Pancreas (tissue), 10 donors: ENCODE results near the gene VSIG10L2. TPM values are rescaled to one million over a fixed set of nuclear protein-coding genes. Genes with fewer than 3 reads are reported as not detected.

Experiments
- ATAC-seq, 4 donors: fragments of 200-7000 bp; cut with Tn5 transposase; one replicate each; pipeline versions ENCODE4 v1.8.0 to v1.9.1; 2020; ENCODE audit warnings: mild to moderate bottlenecking in 4 of 4, moderate library complexity in 4 of 4
- DNase-seq, 6 donors: peaks; one replicate each; pipeline ENCODE4 v3.0.0-alpha.2; 2020
- FAIRE-seq: peaks from 2 replicates; lab custom pipeline; 2012; peaks lifted over from hg19 to GRCh38; lab: Jason Lieb, UNC
- H3K27ac ChIP-seq, 4 donors: fragments of 200-600 bp; sonication (generic); 1 replicate in 3 of 4; 2 replicates in 1 of 4; pipeline versions ENCODE4 v1.5.0 to v1.8.0; 2020
- H3K27me3 ChIP-seq, 4 donors: fragments of 200-600 bp; one replicate each; pipeline ENCODE4 v1.8.0; 2021
- H3K36me3 ChIP-seq, 3 donors: fragments of 200-600 bp; sonication (generic) in 1 of 3; one replicate each; pipeline versions ENCODE4 v1.5.0 to v1.8.0; 2020 to 2021
- H3K4me1 ChIP-seq, 3 donors: fragments of 200-600 bp; one replicate each; pipeline ENCODE4 v1.8.0; 2021
- H3K4me3 ChIP-seq, 4 donors: fragments of 200-600 bp; sonication (generic) in 2 of 4; one replicate each; pipeline versions ENCODE4 v1.5.0 to v1.8.0; 2020 to 2021
- H3K9me3 ChIP-seq, 4 donors: fragments of 200-600 bp; one replicate each; pipeline ENCODE4 v1.8.0; 2021
- WGBS, 2 donors: extraction: QIAGEN DNeasy Blood & Tissue Kit; methylation state at CpG; one replicate each; pipeline ENCODE4 v1.1.7; 2013; 5-methylcytosine and 5-hydroxymethylcytosine counted together
- intact Hi-C, 3 donors: fragments of 100-400 bp; cut with DNase I; formaldehyde crosslinking; loops; one replicate each; pipeline versions ENCODE4 v1.11.1 to v1.14.2; 2022
- polyA plus RNA-seq, 2 donors: library from polyadenylated mRNA; stranded (reverse); fragments of 200-250 nt; gene quantifications; one replicate each; pipeline ENCODE4 v1.2.3, GENCODE V29; 2013
- total RNA-seq, 6 donors: library from RNA; stranded (reverse); fragmentation: NEBNext Ultra II Directional in 4 of 6; extraction: Animal tissue kit (Norgen Biotek cat#: 25700) in 4 of 6; gene quantifications; one replicate each; pipeline versions ENCODE4 v1.2.1 to v1.2.4, GENCODE V29; 2021 to 2023
- TF ChIP-seq, protein P1 (sequence below), 4 donors: fragments of 200-600 bp; sonication (generic) in 3 of 4; IDR thresholded peaks; one replicate each; pipeline versions ENCODE4 v1.5.0 to v1.8.0; 2021; ENCODE audit warnings: antibody characterized with exemption in 4 of 4
- donor health status: healthy with polysubstance abuse.
- donor health status: DM: no; HTN: no; CAD: no; lungs with moderate emphysema.
- donor health status: DM: no; HTN: no; CAD: no.
- donor health status: control.
- donor health status: control.
- donor health status: Bipolar disorder and iron deficiency.
- donor health status: DM: yes; HTN: yes; CAD: no.
- donor health status: DM: no; HTN: no; CAD: no.
- donor health status: DM: no; HTN: no; CAD: no.
- donor health status: DM: yes; HTN: yes; CAD: no.

VSIG10L2 gene
- total and polyA plus RNA-seq, 8 donors: 0.14 to 0.52 (median 0.22) TPM; not detected in 4

GRCh38 chr11:125968354-125968753, 22.5 kb downstream of the VSIG10L2 start:
- 68 to 69% methylated on average over 7 of the region's 7 CpGs for WGBS, 2 donors
- peak in 3 of 4 donors; percentile 52 to 72 (median 65) for ATAC-seq
- Histone ChIP-seq H3K27ac (no peak overlapping the region), H3K4me1 (no peaks in the 10 kb centered on the region), H3K27me3 (no peaks in the 10 kb centered on the region), H3K9me3 (no peaks in the 10 kb centered on the region), H3K4me3 (no peak overlapping the region), H3K36me3 (no peaks in the 10 kb centered on the region)
- no peak for DNase-seq
- TF ChIP-seq, protein P1, sequence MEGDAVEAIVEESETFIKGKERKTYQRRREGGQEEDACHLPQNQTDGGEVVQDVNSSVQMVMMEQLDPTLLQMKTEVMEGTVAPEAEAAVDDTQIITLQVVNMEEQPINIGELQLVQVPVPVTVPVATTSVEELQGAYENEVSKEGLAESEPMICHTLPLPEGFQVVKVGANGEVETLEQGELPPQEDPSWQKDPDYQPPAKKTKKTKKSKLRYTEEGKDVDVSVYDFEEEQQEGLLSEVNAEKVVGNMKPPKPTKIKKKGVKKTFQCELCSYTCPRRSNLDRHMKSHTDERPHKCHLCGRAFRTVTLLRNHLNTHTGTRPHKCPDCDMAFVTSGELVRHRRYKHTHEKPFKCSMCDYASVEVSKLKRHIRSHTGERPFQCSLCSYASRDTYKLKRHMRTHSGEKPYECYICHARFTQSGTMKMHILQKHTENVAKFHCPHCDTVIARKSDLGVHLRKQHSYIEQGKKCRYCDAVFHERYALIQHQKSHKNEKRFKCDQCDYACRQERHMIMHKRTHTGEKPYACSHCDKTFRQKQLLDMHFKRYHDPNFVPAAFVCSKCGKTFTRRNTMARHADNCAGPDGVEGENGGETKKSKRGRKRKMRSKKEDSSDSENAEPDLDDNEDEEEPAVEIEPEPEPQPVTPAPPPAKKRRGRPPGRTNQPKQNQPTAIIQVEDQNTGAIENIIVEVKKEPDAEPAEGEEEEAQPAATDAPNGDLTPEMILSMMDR (IDR thresholded peaks at IDR 0.05): no peak
- FAIRE-seq: no peak
- intact Hi-C loops: no loop called here

DNA sequence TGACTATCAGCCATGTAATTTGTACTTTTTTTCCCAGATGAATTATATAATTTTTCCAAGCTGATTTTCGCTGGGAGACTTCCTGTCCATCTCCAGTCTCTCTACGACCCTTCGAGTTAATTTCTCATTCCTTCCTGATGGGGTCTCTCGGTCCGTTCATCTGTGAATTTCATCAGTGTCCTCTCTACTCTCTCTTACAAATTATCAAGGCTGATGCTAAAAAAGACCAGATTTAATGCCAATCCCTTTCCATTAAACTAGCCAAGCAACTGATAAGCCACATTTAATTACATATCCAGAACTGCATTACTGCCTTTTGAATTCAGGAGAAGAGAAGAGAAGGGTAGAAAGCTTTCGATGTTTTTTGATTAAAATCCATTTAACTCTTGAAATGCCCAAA, 25.8 kb downstream of the VSIG10L2 start:
- Histone ChIP-seq H3K4me1 (peaks cover 0 to 6% (median 0%) of the 10 kb centered on the region in 3 donors), H3K4me3 (no peak overlapping the region), H3K36me3 (no peaks in the 10 kb centered on the region), H3K9me3 (no peaks in the 10 kb centered on the region), H3K27ac (no peak overlapping the region), H3K27me3 (no peaks in the 10 kb centered on the region)
- intact Hi-C loops: no loop called here
- DNase-seq (no peak), ATAC-seq (no peak), FAIRE-seq (no peak)
- TF ChIP-seq, protein P1 (IDR thresholded peaks at IDR 0.05): no peak
- WGBS, 2 donors: 69 to 80% methylated on average over 6 of the region's 6 CpGs

GRCh38 chr11:125974284-125974683, 28.4 kb downstream of the VSIG10L2 start:
- H3K4me3 ChIP-seq: no peak overlapping the region
- FAIRE-seq: no peak
- no peak overlapping the region for H3K27ac ChIP-seq
- no peaks in the 10 kb centered on the region for H3K9me3 ChIP-seq
- intact Hi-C loops: no loop called here
- no peaks in the 10 kb centered on the region for H3K36me3 ChIP-seq
- no peak for ATAC-seq
- H3K4me1 ChIP-seq: peaks cover 0 to 6% (median 0%) of the 10 kb centered on the region in 3 donors
- no peaks in the 10 kb centered on the region for H3K27me3 ChIP-seq
- DNase-seq: no peak
- TF ChIP-seq, protein P1 (IDR thresholded peaks at IDR 0.05): no peak

GRCh38 chr11:125975634-125976033, 29.8 kb downstream of the VSIG10L2 start:
- 77 to 81% methylated on average over 6 of the region's 6 CpGs for WGBS, 2 donors
- Histone ChIP-seq H3K36me3 (no peaks in the 10 kb centered on the region), H3K27ac (peak overlapping the region in 1 of 4 donors; percentile 7), H3K27me3 (no peaks in the 10 kb centered on the region), H3K9me3 (no peaks in the 10 kb centered on the region), H3K4me1 (peaks cover 0 to 6% (median 0%) of the 10 kb centered on the region in 3 donors), H3K4me3 (no peak overlapping the region)
- DNase-seq: no peak
- no peak for ATAC-seq
- FAIRE-seq: no peak
- TF ChIP-seq, protein P1 (IDR thresholded peaks at IDR 0.05): no peak
- intact Hi-C loops: no loop called here

DNA sequence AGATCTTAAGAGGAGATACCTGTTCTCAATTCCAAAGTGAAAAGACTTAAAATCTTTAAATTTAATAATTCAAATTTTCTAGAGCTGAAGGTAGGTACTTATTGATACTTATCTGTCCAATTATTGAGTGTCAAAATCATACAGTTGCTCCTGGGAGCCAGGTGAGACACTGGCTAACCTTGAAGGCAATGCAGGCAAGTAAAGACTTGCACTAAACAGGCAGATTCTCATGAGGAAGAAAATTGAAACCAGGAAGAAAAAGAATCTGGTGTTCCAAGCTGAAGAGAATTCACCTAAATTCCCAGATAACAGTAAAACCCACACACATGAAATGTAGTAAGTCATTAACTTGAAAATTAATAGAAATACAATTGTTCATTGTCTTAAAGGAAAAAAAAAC, 30.3 kb downstream of the VSIG10L2 start:
- ATAC-seq (no peak), DNase-seq (no peak), FAIRE-seq (no peak)
- H3K36me3 ChIP-seq: no peaks in the 10 kb centered on the region
- TF ChIP-seq, protein P1 (IDR thresholded peaks at IDR 0.05): no peak
- no peaks in the 10 kb centered on the region for H3K27me3 ChIP-seq
- no peak overlapping the region for H3K4me3 ChIP-seq
- intact Hi-C loops: no loop called here
- no peaks in the 10 kb centered on the region for H3K9me3 ChIP-seq
- H3K4me1 ChIP-seq: peaks cover 0 to 6% (median 0%) of the 10 kb centered on the region in 3 donors
- H3K27ac ChIP-seq: peak overlapping the region in 2 of 4 donors; percentile 1 to 7
